Lung (tissue), 12 donors: Measurements from ENCODE around the gene TIPRL. TPM values are rescaled to one million over a fixed set of nuclear protein-coding genes. Genes with fewer than 3 reads are reported as not detected.

Experiments used
- ATAC-seq: fragments of 200-7000 bp; cut with Tn5 transposase; one replicate; pipeline ENCODE4 v1.9.1; 2020; ENCODE audit warnings: moderate number of reproducible peaks; ENCODE audit not compliant: insufficient read depth, low FRiP score
- DNase-seq, 3 donors: peaks; one replicate each; pipeline ENCODE4 v3.0.0-alpha.2; 2013 to 2017
- H3K27ac ChIP-seq, 2 donors: one replicate each; pipeline ENCODE4 v1.5.1; 2013; ENCODE audit warnings: mild to moderate bottlenecking in 2 of 2, moderate library complexity in 2 of 2, control low read depth in 1 of 2, inconsistent platforms in 1 of 2, low read depth in 1 of 2, low read length in 1 of 2
- H3K27me3 ChIP-seq, 3 donors: one replicate each; pipeline ENCODE4 v1.5.1; 2013; ENCODE audit warnings: low read length in 2 of 3; ENCODE audit not compliant: control insufficient read depth in 3 of 3, insufficient read depth in 3 of 3
- H3K36me3 ChIP-seq, 4 donors: one replicate each; pipeline ENCODE4 v1.5.1; 2013; ENCODE audit warnings: low read length in 4 of 4, mild to moderate bottlenecking in 1 of 4, moderate library complexity in 1 of 4; ENCODE audit not compliant: control insufficient read depth in 4 of 4, insufficient read depth in 4 of 4
- H3K4me1 ChIP-seq, 5 donors: one replicate each; pipeline ENCODE4 v1.5.1; 2013; ENCODE audit warnings: low read length in 5 of 5, mild to moderate bottlenecking in 2 of 5, moderate library complexity in 1 of 5; ENCODE audit not compliant: control insufficient read depth in 5 of 5, insufficient read depth in 5 of 5
- H3K4me3 ChIP-seq: one replicate; pipeline ENCODE4 v1.5.1; 2013; ENCODE audit warnings: mild to moderate bottlenecking, control low read depth, moderate library complexity
- H3K9ac ChIP-seq, 2 donors: one replicate each; pipeline ENCODE4 v1.5.1; 2013; ENCODE audit warnings: low read length in 2 of 2, control low read depth in 1 of 2; ENCODE audit not compliant: insufficient read depth in 1 of 2
- H3K9me3 ChIP-seq, 4 donors: one replicate each; pipeline ENCODE4 v1.5.1; 2013; ENCODE audit warnings: low read length in 3 of 4, mild to moderate bottlenecking in 1 of 4, moderate library complexity in 1 of 4; ENCODE audit not compliant: control insufficient read depth in 4 of 4, insufficient read depth in 3 of 4
- WGBS, 2 donors: extraction: QIAGEN DNeasy Blood & Tissue Kit; methylation state at CpG; one replicate each; pipeline ENCODE4 v1.1.7; 2013; 5-methylcytosine and 5-hydroxymethylcytosine counted together
- polyA plus RNA-seq, 2 donors: library from polyadenylated mRNA; stranded (reverse); fragments of 200-250 nt; gene quantifications; one replicate each; pipeline ENCODE4 v1.2.1, GENCODE V29; 2013
- total RNA-seq, 2 donors: library from RNA; depleted of rRNA in 1 of 2; stranded (reverse); fragments of >200 nt in 1 of 2; gene quantifications; one replicate each; pipeline ENCODE4 v1.2.1, GENCODE V29; 2014 to 2021
- TF ChIP-seq, protein P1 (sequence below): IDR thresholded peaks from 2 replicates; pipeline ENCODE4 v1.5.1; 2012; ENCODE audit warnings: mild to moderate bottlenecking; ENCODE audit errors: control extremely low read depth, extremely low read depth
- donor health status: control.
- donor health status: control.
- donor health status: Bipolar disorder and iron deficiency.
- donor health status: healthy.
- donor health status: DM: yes; HTN: yes; CAD: no.

TIPRL gene
- total and polyA plus RNA-seq, 4 donors: 14.2 to 38.4 (median 21.8) TPM

DNA sequence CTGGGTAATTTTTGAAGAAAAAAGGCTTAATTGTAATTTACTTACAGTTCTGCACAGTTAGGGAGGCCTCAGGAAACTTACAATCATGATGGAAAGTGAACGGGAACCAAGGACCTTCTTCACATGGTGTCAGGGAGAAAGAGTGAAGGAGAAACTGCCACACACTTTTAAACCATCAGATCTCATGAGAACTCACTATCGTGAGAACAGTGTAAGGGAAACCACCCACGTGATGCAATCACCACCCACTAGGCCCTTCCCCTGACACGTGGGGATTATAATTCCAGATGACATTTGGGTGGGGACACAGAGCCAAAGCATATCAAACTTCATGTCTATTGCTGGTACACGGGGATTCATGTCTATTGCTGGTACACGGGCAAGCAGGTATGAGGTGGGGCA lies 41.7 kb downstream of the TIPRL start:
- DNase-seq: no peak
- no peak for ATAC-seq
- no peak overlapping the region for H3K9ac ChIP-seq
- H3K4me1 ChIP-seq: peaks cover 0 to 2% (median 0%) of the 10 kb centered on the region in 5 donors
- H3K4me3 ChIP-seq: no peak overlapping the region
- peaks cover 0 to 2% (median 0%) of the 10 kb centered on the region in 4 donors for H3K9me3 ChIP-seq
- H3K36me3 ChIP-seq: no peaks in the 10 kb centered on the region
- H3K27me3 ChIP-seq: no peaks in the 10 kb centered on the region
- TF ChIP-seq, protein P1, sequence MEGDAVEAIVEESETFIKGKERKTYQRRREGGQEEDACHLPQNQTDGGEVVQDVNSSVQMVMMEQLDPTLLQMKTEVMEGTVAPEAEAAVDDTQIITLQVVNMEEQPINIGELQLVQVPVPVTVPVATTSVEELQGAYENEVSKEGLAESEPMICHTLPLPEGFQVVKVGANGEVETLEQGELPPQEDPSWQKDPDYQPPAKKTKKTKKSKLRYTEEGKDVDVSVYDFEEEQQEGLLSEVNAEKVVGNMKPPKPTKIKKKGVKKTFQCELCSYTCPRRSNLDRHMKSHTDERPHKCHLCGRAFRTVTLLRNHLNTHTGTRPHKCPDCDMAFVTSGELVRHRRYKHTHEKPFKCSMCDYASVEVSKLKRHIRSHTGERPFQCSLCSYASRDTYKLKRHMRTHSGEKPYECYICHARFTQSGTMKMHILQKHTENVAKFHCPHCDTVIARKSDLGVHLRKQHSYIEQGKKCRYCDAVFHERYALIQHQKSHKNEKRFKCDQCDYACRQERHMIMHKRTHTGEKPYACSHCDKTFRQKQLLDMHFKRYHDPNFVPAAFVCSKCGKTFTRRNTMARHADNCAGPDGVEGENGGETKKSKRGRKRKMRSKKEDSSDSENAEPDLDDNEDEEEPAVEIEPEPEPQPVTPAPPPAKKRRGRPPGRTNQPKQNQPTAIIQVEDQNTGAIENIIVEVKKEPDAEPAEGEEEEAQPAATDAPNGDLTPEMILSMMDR: no peak
- no peak overlapping the region for H3K27ac ChIP-seq
- 61 to 76% methylated on average over 6 of the region's 6 CpGs for WGBS, 2 donors

DNA sequence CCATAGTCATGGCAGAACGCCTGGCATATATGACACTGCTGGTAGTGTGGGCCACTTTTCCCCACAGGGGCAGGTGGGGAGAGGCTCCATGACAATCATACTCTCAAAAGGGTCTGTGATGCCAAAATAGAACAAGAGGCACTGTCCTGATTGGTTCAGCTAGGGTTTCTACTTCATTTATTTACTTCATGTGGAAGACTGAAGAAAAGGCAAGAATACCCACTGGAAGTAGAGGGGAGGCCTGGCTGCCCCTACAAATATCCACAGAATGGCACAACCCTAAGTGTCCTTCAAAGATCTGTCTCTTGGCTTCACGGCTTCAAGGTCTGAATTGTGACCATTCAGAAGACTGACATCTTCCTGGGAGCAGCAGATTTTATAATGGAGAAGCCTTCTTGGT lies 42.5 kb downstream of the TIPRL start:
- H3K36me3 ChIP-seq: no peaks in the 10 kb centered on the region
- no peak overlapping the region for H3K4me3 ChIP-seq
- no peaks in the 10 kb centered on the region for H3K27me3 ChIP-seq
- peaks cover 0 to 2% (median 0%) of the 10 kb centered on the region in 4 donors for H3K9me3 ChIP-seq
- ATAC-seq: no peak
- TF ChIP-seq, protein P1: no peak
- peaks cover 0 to 3% (median 0%) of the 10 kb centered on the region in 5 donors for H3K4me1 ChIP-seq
- DNase-seq: no peak
- 91 to 96% methylated on average over 2 of the region's 2 CpGs for WGBS, 2 donors
- H3K9ac ChIP-seq: no peak overlapping the region
- no peak overlapping the region for H3K27ac ChIP-seq

DNA sequence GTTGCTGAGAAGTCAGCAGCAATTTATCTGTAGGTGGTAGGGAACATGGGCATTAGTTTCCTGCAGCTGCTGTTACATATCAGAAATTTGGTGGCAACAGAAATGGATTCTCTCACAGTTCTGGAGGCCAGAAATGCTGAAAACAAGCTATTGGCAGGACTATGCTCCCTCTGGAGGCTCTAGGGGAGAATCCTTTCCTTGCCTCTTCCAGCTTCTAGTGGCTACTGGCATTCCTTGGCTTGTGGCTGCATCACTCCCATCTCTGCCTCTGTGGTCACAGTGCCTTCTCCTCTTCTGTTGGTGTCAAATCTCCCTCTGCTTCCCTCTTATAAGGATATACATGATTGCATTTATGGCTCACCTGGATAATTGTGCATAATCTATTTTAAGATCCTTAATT lies 44.5 kb downstream of the TIPRL start:
- H3K27ac ChIP-seq: no peak overlapping the region
- H3K4me3 ChIP-seq: no peak overlapping the region
- H3K4me1 ChIP-seq: peaks cover 0 to 21% (median 12%) of the 10 kb centered on the region in 5 donors

More for the DNA sequence above, 44.5 kb downstream of the TIPRL start:
- no peaks in the 10 kb centered on the region for H3K27me3 ChIP-seq
- no peak overlapping the region for H3K9ac ChIP-seq
- DNase-seq (no peak), ATAC-seq (no peak)
- peaks cover 0 to 2% (median 0%) of the 10 kb centered on the region in 4 donors for H3K9me3 ChIP-seq
- H3K36me3 ChIP-seq: no peaks in the 10 kb centered on the region
- TF ChIP-seq, protein P1: no peak
